Natural killer cell treated with Interleukin-12 subunit alpha and Interleukin-12 subunit beta and Interleukin-15 and Interleukin-18, amount 100 ng/mL, for 72 hours (primary cell): ENCODE data around the gene HS6ST3. TPM values are rescaled to one million over a fixed set of nuclear protein-coding genes. Genes with fewer than 3 reads are reported as not detected.
A peak's percentile ranks its signal among the peaks of the same experiment; 100 is the strongest.
"Not testable (repeated sequence)": the region's sequence is repeated elsewhere in the genome, so short reads cannot be mapped to it uniquely, and the experiment has no call there.

ENCODE experiments used
- ATAC-seq, 2 donors: fragments of 150-1000 bp; cut with Tn5 transposase in 1 of 2; sonication (Bioruptor Pico), chemical (Tn5 transposase) in 1 of 2; 2 replicates each; pipeline ENCODE4 v1.10.0; 2021
- DNase-seq: peaks from one replicate; pipeline ENCODE4 v3.0.0; 2022; ENCODE audit warnings: low spot score
- H3K27ac Mint-ChIP-seq, 2 donors: 1 replicate in 1 of 2; 2 replicates in 1 of 2; pipeline ENCODE4 v1.8.0; 2022; ENCODE audit warnings: mixed read lengths in 2 of 2, mild to moderate bottlenecking in 1 of 2, moderate library complexity in 1 of 2
- H3K27me3 Mint-ChIP-seq, 2 donors: 1 replicate in 1 of 2; 2 replicates in 1 of 2; pipeline ENCODE4 v1.8.0; 2022; ENCODE audit warnings: mixed read lengths in 2 of 2
- H3K36me3 Mint-ChIP-seq: one replicate; pipeline ENCODE4 v1.8.0; 2022; ENCODE audit warnings: mixed read lengths
- H3K4me1 Mint-ChIP-seq, 2 donors: 1 replicate in 1 of 2; 2 replicates in 1 of 2; pipeline ENCODE4 v1.8.0; 2022; ENCODE audit warnings: low read depth in 2 of 2, mixed read lengths in 2 of 2, mild to moderate bottlenecking in 1 of 2
- H3K4me3 Mint-ChIP-seq: one replicate; pipeline ENCODE4 v1.8.0; 2022; ENCODE audit warnings: mixed read lengths
- H3K9me3 Mint-ChIP-seq: 2 replicates; pipeline ENCODE4 v1.8.0; 2022; ENCODE audit warnings: mixed read lengths
- total RNA-seq, 2 donors: library from RNA; stranded (reverse); gene quantifications; one replicate each; pipeline ENCODE4 v1.2.3, GENCODE V29; 2022

Gene HS6ST3
- not detected for total RNA-seq

GRCh38 chr13:96089749-96090239, at the start of gene HS6ST3:
Gene HS6ST3, plus strand, starts transcription at chr13:96090107.
- no peak for DNase-seq
- Mint-ChIP-seq H3K4me3 (no peak within 1 kb of the TSS), H3K9me3 (peaks cover 2% of the 10 kb centered on the region), H3K27me3 (peaks cover 32 to 60% of the 10 kb centered on the region in 2 donors), H3K36me3 (no peaks in the 10 kb centered on the region), H3K4me1 (no peaks in the 10 kb centered on the region), H3K27ac (no peak within 1 kb of the TSS)
- no peak for ATAC-seq

- Mint-ChIP-seq H3K4me1 (no peaks in the 10 kb centered on the region), H3K27me3 (no peaks in the 10 kb centered on the region)
- DNase-seq: no peak
Measured at GRCh38 chr13:96041326-96042110, 48.4 kb upstream of the HS6ST3 start.

GRCh38 chr13:96044238-96044637, 45.7 kb upstream of the HS6ST3 start:
- Mint-ChIP-seq H3K9me3 (peaks cover 15% of the 10 kb centered on the region), H3K4me3 (no peak overlapping the region), H3K27me3 (no peaks in the 10 kb centered on the region), H3K36me3 (peaks cover 16% of the 10 kb centered on the region), H3K27ac (no peak overlapping the region), H3K4me1 (no peaks in the 10 kb centered on the region)
- ATAC-seq: no peak
- no peak for DNase-seq

More at GRCh38 chr13:96041326-96042110, 48.4 kb upstream of the HS6ST3 start:
- Mint-ChIP-seq H3K4me3 (no peak overlapping the region), H3K9me3 (peaks cover 9% of the 10 kb centered on the region), H3K36me3 (peaks cover 16% of the 10 kb centered on the region), H3K27ac (no peak overlapping the region)
- ATAC-seq: no peak

- H3K27ac Mint-ChIP-seq, H3K27me3 Mint-ChIP-seq, ATAC-seq, H3K4me1 Mint-ChIP-seq, H3K4me3 Mint-ChIP-seq, DNase-seq: not testable (repeated sequence)
- Mint-ChIP-seq H3K9me3 (peaks cover 10% of the 10 kb centered on the region), H3K36me3 (peaks cover 16% of the 10 kb centered on the region)
Measured at GRCh38 chr13:96046449-96047126, 43.3 kb upstream of the HS6ST3 start.

- not testable (repeated sequence) for H3K36me3 Mint-ChIP-seq, H3K4me1 Mint-ChIP-seq, H3K27ac Mint-ChIP-seq, ATAC-seq, H3K4me3 Mint-ChIP-seq, DNase-seq
- H3K27me3 Mint-ChIP-seq: peaks cover 15 to 23% of the 10 kb centered on the region in 2 donors
- peaks cover 11% of the 10 kb centered on the region for H3K9me3 Mint-ChIP-seq
Measured at GRCh38 chr13:96050955-96051354, 39.0 kb upstream of the HS6ST3 start.

GRCh38 chr13:96051491-96051890, 38.4 kb upstream of the HS6ST3 start:
- H3K27ac Mint-ChIP-seq, H3K4me3 Mint-ChIP-seq, H3K36me3 Mint-ChIP-seq, ATAC-seq, DNase-seq, H3K4me1 Mint-ChIP-seq: not testable (repeated sequence)
- peaks cover 11% of the 10 kb centered on the region for H3K9me3 Mint-ChIP-seq
- H3K27me3 Mint-ChIP-seq: peaks cover 15 to 23% of the 10 kb centered on the region in 2 donors

GRCh38 chr13:96051946-96052345, 38.0 kb upstream of the HS6ST3 start:
- Mint-ChIP-seq H3K4me3 (peak overlapping the region; percentile 9), H3K27me3 (peaks cover 15 to 23% of the 10 kb centered on the region in 2 donors), H3K9me3 (peaks cover 11% of the 10 kb centered on the region)
- H3K27ac Mint-ChIP-seq, H3K36me3 Mint-ChIP-seq, DNase-seq, H3K4me1 Mint-ChIP-seq, ATAC-seq: not testable (repeated sequence)

GRCh38 chr13:96052656-96053002, 37.3 kb upstream of the HS6ST3 start:
- ATAC-seq (peak; percentile 68 to 71), DNase-seq (no peak)
- Mint-ChIP-seq H3K4me3 (peak overlapping the region; percentile 88), H3K36me3 (no peaks in the 10 kb centered on the region), H3K27me3 (peaks cover 15 to 23% of the 10 kb centered on the region in 2 donors), H3K9me3 (peaks cover 13% of the 10 kb centered on the region), H3K27ac (no peak overlapping the region), H3K4me1 (peaks cover 5 to 6% of the 10 kb centered on the region in 2 donors)

- Mint-ChIP-seq H3K4me3 (peak within 1 kb of the TSS; percentile 88), H3K36me3 (no peaks in the 10 kb centered on the region), H3K27ac (no peak within 1 kb of the TSS), H3K4me1 (peaks cover 5 to 6% of the 10 kb centered on the region in 2 donors), H3K27me3 (peaks cover 15 to 23% of the 10 kb centered on the region in 2 donors), H3K9me3 (peaks cover 10% of the 10 kb centered on the region)
- DNase-seq (peak; percentile 68), ATAC-seq (peak; percentile 95 to 96)
Measured at GRCh38 chr13:96053003-96053703, 36.8 kb upstream of the HS6ST3 start, which contains the start of gene UGGT2. Gene UGGT2, minus strand, starts transcription at chr13:96053401. Its CDS starts 89 bp downstream, at chr13:96053312.

GRCh38 chr13:96065849-96066248, 24.1 kb upstream of the HS6ST3 start:
- ATAC-seq: no peak
- Mint-ChIP-seq H3K9me3 (peaks cover 13% of the 10 kb centered on the region), H3K4me1 (no peaks in the 10 kb centered on the region), H3K36me3 (no peaks in the 10 kb centered on the region), H3K27ac (no peak overlapping the region), H3K27me3 (no peaks in the 10 kb centered on the region), H3K4me3 (no peak overlapping the region)
- DNase-seq: no peak

- H3K4me1 Mint-ChIP-seq: no peaks in the 10 kb centered on the region
- H3K9me3 Mint-ChIP-seq: peaks cover 7% of the 10 kb centered on the region
- no peak for ATAC-seq
Measured at GRCh38 chr13:96068729-96069128, 21.2 kb upstream of the HS6ST3 start.

GRCh38 chr13:96071504-96071903, 18.4 kb upstream of the HS6ST3 start:
- Mint-ChIP-seq H3K4me3 (no peak overlapping the region), H3K36me3 (no peaks in the 10 kb centered on the region), H3K9me3 (peaks cover 3% of the 10 kb centered on the region), H3K4me1 (no peaks in the 10 kb centered on the region), H3K27ac (no peak overlapping the region), H3K27me3 (peaks cover 0 to 4% of the 10 kb centered on the region in 2 donors)
- ATAC-seq (no peak), DNase-seq (no peak)

More at GRCh38 chr13:96068729-96069128, 21.2 kb upstream of the HS6ST3 start:
- Mint-ChIP-seq H3K4me3 (no peak overlapping the region), H3K36me3 (no peaks in the 10 kb centered on the region), H3K27ac (no peak overlapping the region), H3K27me3 (no peaks in the 10 kb centered on the region)
- DNase-seq: no peak

- H3K27ac Mint-ChIP-seq: no peak overlapping the region
- no peaks in the 10 kb centered on the region for H3K36me3 Mint-ChIP-seq
- H3K27me3 Mint-ChIP-seq: peaks cover 0 to 7% of the 10 kb centered on the region in 2 donors
- no peak for DNase-seq
- peaks cover 6% of the 10 kb centered on the region for H3K9me3 Mint-ChIP-seq
- H3K4me1 Mint-ChIP-seq: no peaks in the 10 kb centered on the region
- no peak for ATAC-seq
- no peak overlapping the region for H3K4me3 Mint-ChIP-seq
Measured at GRCh38 chr13:96072392-96072791, 17.5 kb upstream of the HS6ST3 start.
